Measurements from ENCODE around the gene MKS1.

The MKS1 gene

GRCh38 chr17:58156839-58157803 is 61.9 kb downstream of the MKS1 start:
- DNase-seq: peak; percentile 22 to 36
